Measurements from ENCODE around the gene TEAD4. TPM values are rescaled to one million over a fixed set of nuclear protein-coding genes. Genes with fewer than 3 reads are reported as not detected.

The TEAD4 gene
- total RNA-seq, 4 donors from 2014 or later: 4.7 to 26.7 (median 25.0) TPM

- no CpG with 5 or more reads among the region's 13 CpGs for WGBS, 2 donors (ENCODE audit: low coverage in 1 of 2)
- no peaks in the 10 kb centered on the region for H3K27me3 ChIP-seq
- H3K36me3 ChIP-seq: peaks cover 0 to 6% of the 10 kb centered on the region in 2 donors
- TF ChIP-seq CTCF (IDR thresholded peaks at IDR 0.05): no peak
- TF ChIP-seq EP300 (IDR thresholded peaks at IDR 0.05): no peak
- TF ChIP-seq POLR2AphosphoS5 (IDR thresholded peaks at IDR 0.05): no peak
- no peak for TF ChIP-seq POLR2A (IDR thresholded peaks at IDR 0.05)
- no peaks in the 10 kb centered on the region for H3K4me1 ChIP-seq
- no peak overlapping the region for H3K4me3 ChIP-seq
- H3K9me3 ChIP-seq: no peaks in the 10 kb centered on the region
- no peak for ATAC-seq
- no peak overlapping the region for H3K27ac ChIP-seq
Observed at GRCh38 chr12:2982361-2982760, 23.2 kb downstream of the TEAD4 start.

GRCh38 chr12:2984249-2984648, 25.1 kb downstream of the TEAD4 start:
- 65 to 67% methylated on average over 5 of the region's 5 CpGs for WGBS, 2 donors (ENCODE audit: low coverage in 1 of 2)
- Histone ChIP-seq H3K27me3 (no peaks in the 10 kb centered on the region), H3K4me3 (no peak overlapping the region), H3K4me1 (no peaks in the 10 kb centered on the region), H3K36me3 (peaks cover 0 to 4% of the 10 kb centered on the region in 2 donors), H3K9me3 (no peaks in the 10 kb centered on the region), H3K27ac (no peak overlapping the region)
- TF ChIP-seq POLR2A (IDR thresholded peaks at IDR 0.05) (no peak), POLR2AphosphoS5 (IDR thresholded peaks at IDR 0.05) (no peak), CTCF (IDR thresholded peaks at IDR 0.05) (no peak), EP300 (IDR thresholded peaks at IDR 0.05) (no peak)
- no peak for ATAC-seq

- Histone ChIP-seq H3K4me3 (no peak overlapping the region), H3K27ac (no peak overlapping the region), H3K9me3 (peaks cover 0 to 4% (median 0%) of the 10 kb centered on the region in 3 donors), H3K36me3 (no peaks in the 10 kb centered on the region), H3K4me1 (no peaks in the 10 kb centered on the region), H3K27me3 (no peaks in the 10 kb centered on the region)
- 100% methylated on average over 1 of the region's 1 CpG for WGBS, 2 donors (ENCODE audit: low coverage in 1 of 2)
- TF ChIP-seq POLR2A (IDR thresholded peaks at IDR 0.05) (no peak), EP300 (IDR thresholded peaks at IDR 0.05) (no peak), CTCF (IDR thresholded peaks at IDR 0.05) (no peak), POLR2AphosphoS5 (IDR thresholded peaks at IDR 0.05) (no peak)
- ATAC-seq: no peak
Observed at GRCh38 chr12:2984698-2985097, 25.5 kb downstream of the TEAD4 start.

- no peak overlapping the region for H3K27ac ChIP-seq
- H3K9me3 ChIP-seq: peaks cover 0 to 4% (median 0%) of the 10 kb centered on the region in 3 donors
- H3K36me3 ChIP-seq: no peaks in the 10 kb centered on the region
- ATAC-seq: no peak
- H3K4me3 ChIP-seq: no peak overlapping the region
- TF ChIP-seq POLR2A (IDR thresholded peaks at IDR 0.05) (no peak), EP300 (IDR thresholded peaks at IDR 0.05) (no peak), CTCF (IDR thresholded peaks at IDR 0.05) (no peak), POLR2AphosphoS5 (IDR thresholded peaks at IDR 0.05) (no peak)
- 20 to 57% methylated on average over 1 to 2 of the region's 3 CpGs for WGBS, 2 donors (ENCODE audit: low coverage in 1 of 2)
- H3K4me1 ChIP-seq: no peaks in the 10 kb centered on the region
- H3K27me3 ChIP-seq: no peaks in the 10 kb centered on the region
Observed at GRCh38 chr12:2986876-2987275, 27.7 kb downstream of the TEAD4 start.

GRCh38 chr12:2988494-2988893, 29.3 kb downstream of the TEAD4 start:
- no peaks in the 10 kb centered on the region for H3K4me1 ChIP-seq
- H3K27ac ChIP-seq: no peak overlapping the region
- TF ChIP-seq POLR2AphosphoS5 (IDR thresholded peaks at IDR 0.05) (no peak), EP300 (IDR thresholded peaks at IDR 0.05) (no peak), POLR2A (IDR thresholded peaks at IDR 0.05) (no peak), CTCF (IDR thresholded peaks at IDR 0.05) (no peak)
- no peaks in the 10 kb centered on the region for H3K27me3 ChIP-seq
- no peak overlapping the region for H3K4me3 ChIP-seq
- ATAC-seq: no peak
- H3K9me3 ChIP-seq: peaks cover 0 to 4% (median 0%) of the 10 kb centered on the region in 3 donors
- 90 to 96% methylated on average over 2 to 4 of the region's 5 CpGs for WGBS, 2 donors (ENCODE audit: low coverage in 1 of 2)
- no peaks in the 10 kb centered on the region for H3K36me3 ChIP-seq
